Stimulated activated CD4-positive, alpha-beta T cell treated with anti-CD3 and anti-CD28 coated beads, Interleukin-15, amount 100 ng/mL, for 48 hours (primary cell): ENCODE measurements around the gene SLC6A9.

Experiments used
- DNase-seq, 2 donors: peaks; one replicate each; pipeline ENCODE4 v3.0.0-alpha.2; 2020; ENCODE audit warnings: low read depth in 2 of 2

The SLC6A9 gene

DNA sequence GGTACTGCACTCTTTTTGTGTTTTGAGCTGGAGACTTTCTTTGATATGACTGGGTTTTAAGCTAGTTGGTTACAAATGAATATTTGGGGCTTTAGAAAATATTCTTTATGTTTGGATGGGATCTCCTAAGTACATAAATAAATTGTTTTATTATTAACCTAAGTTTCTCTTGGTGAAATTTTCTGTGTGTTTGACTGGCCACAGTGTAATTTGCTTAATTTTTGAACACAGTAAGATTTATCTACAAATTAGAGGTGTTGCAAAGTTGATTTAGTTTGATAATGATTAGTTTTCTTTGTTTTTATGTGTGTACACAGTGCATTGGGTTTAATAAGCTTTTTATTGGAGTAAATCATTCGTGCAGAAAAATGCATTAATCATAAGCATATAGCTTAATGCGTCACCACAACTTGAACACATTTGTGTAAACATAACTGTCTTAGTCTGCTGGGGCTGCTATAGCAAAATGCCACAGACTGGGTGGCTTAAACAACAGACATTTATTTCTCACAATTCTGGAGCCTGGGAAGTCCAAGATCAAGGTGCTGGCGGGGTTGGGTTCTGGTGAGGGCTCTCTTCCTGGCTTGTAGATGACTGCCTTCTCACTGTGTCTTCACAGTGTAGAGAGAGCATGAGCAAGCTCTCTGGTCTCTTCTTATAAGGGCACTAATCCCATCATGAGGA is 17.4 kb upstream of the SLC6A9 start:
- DNase-seq: no peak

DNA sequence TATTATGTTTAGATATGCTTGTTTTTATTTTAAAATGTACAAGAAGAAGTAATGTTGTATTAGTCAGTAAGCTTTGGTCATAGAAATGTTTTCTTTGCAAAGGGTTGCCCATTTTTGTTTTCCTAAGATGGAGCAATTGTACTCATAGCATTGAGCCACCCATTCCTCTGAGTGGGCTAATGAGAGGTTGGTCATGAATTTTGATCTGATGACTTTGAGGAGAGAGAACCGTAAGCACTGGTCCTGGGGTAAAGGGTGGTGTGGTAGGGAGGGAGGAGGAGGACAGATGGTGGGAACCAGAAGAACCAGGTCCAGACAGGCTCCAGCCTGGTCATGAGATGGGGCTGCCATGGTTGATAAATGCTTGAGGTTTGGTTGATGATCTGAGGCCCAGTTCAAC is 15.9 kb upstream of the SLC6A9 start:
- DNase-seq: no peak

DNA sequence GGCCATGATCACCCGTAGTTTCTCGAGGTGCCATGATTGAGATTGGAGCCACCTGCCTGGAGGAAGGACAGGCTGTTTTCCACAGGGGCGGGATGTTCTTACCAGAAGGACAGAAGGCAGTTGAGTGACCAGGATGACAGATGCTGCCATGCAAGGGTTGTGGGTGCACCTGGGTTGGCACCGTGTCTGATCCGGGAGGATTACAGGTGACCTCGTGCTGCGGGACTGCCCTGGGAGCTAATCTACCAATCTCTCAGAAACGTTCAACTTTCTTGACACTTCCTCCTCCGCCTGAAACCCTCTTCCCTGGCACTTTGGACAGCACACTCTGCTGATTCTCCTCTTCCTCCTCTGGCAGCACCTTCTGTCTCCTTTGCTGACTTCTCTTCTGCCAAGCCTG is 13.8 kb upstream of the SLC6A9 start:
- no peak for DNase-seq

DNA sequence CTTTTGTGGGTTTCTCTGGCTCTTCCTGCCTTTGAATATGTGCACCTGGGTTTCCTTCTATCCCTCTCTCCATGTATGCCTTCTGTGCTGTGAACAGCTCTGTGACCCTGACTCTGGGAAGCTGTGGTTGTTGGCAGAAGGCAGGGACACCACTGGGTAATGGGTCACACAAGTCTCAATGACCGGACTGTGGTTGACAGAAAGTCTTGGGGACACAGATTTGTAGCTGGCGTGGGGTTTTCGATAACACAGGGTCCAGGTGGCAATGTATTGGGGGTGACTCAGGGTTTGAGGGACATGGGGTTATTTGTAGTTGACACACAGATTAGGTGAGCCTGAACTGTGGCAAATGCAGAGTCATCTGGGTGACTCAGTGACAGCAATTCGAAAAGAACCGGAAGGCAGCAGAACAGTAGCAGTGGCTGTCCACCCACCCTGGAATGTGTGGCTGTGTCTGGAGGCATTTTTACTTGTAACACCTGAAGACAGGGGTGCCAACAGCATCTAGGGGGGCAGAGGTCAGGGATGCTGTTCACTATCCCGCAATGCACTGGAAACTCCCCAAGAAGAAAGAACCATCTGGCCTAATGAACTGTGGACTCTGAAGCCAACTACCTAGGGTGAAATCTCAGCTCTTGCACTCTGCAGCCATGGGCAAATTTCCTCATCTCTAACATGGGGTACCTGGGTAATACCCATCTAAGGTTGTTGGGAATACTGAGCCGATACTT is 13.0 kb upstream of the SLC6A9 start:
- no peak for DNase-seq

DNA sequence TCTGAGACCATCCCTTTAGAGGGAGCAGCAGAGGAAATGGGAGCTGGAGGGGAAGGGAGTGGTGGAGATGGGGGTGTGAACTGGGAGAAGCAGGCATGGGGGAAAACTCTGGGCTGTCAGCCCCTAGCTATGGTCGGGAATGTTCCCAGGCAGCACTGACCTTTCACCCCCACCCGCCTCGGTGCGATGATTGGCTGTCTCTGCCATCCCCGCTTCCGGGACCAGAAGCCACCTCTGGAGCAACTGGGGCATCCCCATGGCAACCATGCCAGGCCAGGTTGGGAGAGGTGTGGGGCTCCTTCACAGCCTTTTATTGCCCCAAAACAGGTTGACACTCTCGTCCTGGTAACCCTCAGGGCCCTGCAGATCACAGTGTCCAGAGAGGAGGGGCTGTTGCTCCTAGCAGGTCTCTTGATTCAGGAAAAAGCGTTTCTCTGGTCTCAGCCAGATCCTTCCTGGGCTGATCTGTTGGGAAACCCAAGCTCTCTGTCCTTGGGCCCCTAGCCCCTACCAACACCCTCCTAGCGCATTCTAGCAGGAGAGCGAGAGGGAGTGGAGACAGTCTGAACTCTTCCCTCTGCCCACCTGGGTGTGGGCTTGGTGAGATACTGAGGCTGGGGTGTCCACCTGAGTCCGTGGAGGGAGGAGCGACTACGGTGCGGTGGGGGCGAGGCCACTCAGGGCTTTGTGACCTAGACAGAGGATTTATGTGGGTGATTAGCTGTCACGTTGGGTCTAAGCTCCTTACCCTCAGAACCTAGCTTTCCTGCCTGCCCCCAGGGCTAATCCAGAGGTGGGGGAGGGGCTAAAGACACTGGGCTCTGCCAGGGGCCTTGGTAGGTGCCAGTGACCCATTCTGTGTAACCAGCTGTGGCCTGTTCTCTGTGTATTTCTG is 12.2 kb upstream of the SLC6A9 start:
- DNase-seq: no peak

DNA sequence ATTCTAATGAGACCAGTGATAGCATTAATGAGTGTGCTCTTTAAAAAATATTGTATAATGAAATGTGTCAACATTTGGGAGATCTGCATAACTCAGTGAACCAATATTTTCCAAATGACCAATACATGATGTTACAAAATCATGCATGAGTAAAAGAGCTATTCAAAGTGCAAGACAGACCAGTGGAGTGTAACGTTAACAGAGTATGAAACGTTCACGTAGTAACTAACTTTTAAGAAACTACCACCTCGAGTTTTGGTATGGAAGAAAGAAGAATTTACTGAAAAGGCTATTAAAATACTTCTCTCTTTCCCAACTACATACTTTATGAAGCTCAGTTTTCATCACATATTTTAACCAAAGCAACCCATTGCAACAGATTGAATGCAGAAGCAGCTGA is 9.6 kb upstream of the SLC6A9 start:
- no peak for DNase-seq

DNA sequence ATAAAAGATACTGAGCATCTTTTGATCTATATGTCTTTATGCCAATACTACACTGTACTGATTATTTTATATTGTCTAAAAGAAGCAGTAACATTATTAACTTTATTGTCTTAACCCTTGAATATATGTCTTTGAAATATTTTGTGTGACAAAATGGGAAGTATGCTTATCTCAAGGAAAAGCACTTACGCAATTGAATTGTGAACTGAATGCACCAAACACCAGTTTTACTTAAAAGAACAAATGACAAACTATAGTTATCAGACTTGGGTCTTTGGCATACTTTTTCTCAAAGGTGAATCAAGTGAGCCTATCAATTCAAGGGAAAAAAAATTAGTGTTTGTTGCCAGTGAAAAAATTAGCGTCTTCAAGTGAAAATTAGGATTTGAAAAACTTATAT is 9.2 kb upstream of the SLC6A9 start:
- DNase-seq: no peak

DNA sequence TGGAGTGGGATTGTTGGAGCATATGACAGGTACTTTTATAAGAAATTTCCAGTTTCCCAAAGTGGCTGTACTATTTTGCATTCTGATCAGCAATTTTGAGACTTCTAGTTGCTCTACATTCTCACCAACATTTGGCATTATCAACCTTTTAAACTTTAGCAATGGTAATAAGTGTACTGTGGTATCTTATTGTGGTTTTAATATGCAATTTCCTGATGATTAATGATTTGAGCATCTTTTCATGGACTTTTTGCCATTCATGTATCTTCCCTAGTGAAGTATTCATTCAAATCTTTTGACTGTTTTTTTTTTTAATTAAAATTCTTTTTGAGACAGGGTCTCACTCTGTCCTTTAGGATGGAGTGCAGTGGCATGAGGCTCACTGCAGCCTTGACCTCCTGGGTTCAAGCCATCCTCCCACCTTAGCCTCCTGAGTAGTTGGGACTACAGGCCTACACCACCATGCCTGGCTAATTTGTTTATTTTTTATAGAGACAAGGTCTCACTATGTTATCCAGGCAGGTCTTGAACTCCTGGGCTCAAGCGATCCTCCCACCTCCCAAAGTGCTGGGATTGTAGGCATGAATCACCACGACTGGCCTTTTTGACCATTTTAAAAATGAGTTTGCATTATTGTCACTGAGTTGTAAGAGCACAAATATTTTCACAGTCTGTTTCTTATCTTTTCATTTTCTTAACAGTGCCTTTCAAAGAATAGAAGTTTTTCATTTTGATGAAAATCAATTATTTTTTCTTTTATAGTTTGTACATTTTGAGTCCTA is 7.8 kb upstream of the SLC6A9 start:
- no peak for DNase-seq

DNA sequence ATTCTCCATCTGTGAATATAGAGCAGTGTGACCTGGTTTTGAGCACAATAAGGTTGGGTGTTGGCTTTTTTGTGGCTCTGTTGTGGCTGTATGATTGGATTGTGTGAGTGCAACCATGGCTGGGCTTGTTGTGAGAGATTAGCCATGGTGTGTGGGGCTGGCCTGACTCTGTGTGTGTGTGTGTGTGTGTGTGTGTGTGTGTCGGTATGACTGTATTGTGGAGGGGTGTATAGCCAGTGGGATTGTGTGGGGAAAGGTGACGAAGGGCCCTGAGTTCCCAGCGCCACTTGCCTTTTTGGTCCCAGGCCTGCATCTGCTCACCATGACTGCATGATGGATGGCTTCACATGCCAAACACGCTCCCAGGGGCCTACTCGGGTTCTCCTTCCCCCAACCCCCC is 5.9 kb upstream of the SLC6A9 start:
- DNase-seq: no peak

DNA sequence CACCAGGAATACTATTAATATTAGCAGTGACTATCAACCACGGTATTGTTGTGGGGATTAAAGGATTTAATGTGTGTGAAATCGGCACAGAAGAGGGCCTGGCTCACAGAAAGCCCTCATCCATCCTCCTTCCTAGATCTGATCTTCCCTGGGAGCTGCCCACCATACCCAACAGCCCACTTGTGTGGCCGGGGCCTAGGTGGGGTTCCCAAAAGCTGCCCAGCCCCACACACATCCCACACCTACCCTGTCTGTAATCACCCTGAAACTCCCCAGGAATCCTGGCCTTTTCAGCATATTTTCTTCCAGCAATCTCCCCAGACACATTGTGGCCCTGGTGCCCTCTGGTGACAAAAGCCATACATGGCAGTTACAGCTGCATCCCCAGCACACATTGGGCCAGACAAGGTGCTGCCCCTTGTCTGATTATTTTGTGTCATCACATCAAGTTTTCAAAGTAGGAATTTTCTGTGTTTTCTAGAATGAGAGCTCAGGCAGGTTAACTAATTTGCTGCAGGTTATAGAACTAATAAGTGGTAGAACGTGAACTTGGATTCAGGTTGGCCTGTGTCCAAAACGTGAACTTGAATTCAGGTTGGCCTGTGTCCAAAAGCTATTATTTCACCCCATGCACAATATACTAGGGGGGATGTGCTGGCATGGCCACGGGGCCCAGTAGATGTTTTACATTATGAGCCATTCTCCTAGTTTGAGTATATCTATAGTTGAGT is 5.3 kb upstream of the SLC6A9 start:
- DNase-seq: peak; percentile 13 to 64

DNA sequence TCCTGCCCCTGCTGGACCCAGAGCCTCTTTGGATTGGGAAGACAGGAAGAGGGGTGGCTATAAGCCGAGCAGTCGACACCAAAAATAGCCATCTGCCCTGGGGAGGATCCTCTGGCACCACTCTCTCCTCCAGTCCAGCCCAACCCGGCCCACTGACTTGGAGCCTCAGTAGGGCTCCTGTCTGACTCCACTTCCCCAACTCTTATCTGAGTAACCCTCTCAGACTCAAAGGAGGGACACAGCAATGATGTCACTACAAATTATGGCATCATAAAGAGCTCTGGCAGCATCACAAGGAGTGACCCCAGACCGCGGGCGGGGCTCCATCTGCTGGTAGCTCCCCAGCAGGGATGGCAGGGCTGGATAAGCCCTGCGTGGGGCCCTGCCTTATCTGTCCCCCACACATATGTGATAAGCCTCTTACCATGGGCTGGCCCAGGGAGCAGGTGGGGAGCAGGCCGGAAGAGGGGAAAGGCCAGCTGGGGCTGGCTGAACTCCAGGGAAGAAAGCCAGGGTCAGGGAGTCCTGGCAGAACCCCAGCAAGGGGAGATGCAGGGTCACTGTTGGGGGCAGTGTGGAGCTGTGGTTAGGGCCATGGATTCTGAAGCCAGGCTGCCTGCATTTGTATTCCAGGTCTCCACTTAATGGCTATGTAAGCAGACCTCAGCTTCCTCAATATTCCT is 4.6 kb upstream of the SLC6A9 start:
- no peak for DNase-seq

DNA sequence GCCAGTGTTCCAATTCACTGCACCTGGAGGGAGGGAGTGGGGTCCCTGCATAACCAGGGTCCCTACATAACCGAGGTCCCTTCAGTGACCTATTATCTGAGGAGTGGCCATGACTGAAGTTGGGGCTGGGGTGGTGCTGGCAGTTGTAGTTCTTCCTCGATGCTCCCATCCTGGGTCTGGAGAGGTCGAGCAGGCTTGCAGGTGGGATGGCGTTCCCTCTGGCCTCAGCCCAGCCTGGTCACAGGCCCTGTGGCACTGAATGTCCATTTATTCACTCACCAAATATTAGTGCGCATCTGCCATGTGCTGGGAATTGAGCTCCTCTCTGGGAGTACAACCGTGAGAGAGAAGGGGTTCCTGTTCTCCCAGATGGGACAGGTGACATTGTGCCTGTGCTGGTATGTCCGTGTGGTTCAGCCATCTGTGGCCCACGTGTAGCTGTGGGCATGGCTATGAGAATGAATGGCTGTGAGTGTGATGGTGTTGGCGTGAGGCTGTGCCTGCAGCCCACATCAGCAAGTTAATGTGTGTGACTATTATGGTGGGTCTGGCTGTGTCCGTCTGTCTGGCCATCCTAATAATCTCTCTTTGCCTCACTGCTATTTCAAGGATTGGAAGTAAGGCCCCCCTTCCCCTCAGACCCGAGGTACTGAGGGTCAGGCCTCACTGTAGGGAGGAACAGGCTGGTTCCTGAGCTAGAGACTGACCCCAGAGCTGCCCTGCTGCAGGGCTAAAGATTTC is 3.9 kb upstream of the SLC6A9 start:
- no peak for DNase-seq

DNA sequence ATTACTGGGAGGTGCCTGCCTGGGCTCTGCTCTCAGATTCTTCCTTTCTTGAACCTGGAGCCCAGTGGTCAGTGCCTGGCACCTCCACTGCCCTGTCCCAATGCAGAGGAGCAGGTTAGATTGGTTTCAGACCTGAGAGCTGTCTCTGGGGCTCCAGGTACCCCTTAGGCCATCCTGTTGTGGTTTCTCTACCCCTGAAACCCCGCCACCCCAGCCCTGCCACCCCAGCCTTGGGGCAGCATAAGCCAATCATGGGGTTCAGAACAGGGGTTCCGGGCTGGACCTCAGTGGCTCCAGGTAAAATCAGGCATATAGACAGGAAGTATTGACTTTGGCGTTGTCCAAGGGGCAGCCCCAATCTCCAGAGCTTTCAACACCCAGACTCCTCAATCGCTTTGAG is 3.2 kb upstream of the SLC6A9 start:
- DNase-seq: no peak

DNA sequence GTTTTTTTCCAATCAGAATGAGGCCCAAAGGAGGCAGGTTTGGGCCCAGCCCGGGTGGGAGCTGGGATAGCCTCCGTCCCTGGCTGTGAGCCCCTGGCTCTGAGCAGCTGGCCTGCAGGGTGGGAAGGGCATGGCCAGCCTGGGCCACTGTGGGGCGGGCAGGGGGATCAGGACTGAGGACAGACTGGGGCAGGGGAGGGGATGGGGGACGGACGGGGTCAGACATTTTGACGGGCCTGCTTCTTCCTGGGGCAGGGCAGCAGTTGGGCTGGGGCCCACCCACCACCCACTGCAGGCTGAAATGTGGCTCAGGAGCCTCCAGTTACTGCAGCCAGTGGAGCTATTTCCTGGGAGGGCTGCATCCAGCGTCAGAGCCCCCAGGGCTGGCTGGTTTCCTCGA is 2.5 kb upstream of the SLC6A9 start:
- DNase-seq: no peak

DNA sequence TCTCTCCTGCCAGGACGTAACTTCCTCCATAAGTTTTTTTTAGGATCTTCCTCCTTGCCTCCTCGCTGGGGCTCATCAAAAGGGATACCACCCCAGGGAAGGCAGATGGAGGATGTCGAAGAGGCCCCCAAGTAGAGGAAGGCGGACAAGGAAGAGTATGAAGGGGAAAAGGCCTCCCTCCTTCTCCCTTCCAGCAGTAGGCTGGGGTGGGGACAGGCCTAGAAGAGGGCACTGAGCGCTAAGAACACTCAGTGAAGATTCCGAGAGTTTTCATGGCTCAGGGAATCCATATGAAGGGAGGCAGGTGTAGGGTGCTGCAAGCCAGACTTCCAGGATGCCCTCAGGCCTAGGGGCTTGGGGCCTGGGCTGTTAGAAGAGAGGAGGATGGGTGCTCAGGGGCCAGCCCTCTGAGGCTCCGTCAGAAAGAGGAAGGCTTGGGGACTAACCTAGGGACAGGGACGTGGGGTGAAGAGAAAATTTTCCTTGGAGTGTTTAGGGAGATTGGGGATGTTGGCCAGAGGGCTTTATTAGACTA is 1.8 kb upstream of the SLC6A9 start:
- no peak for DNase-seq

DNA sequence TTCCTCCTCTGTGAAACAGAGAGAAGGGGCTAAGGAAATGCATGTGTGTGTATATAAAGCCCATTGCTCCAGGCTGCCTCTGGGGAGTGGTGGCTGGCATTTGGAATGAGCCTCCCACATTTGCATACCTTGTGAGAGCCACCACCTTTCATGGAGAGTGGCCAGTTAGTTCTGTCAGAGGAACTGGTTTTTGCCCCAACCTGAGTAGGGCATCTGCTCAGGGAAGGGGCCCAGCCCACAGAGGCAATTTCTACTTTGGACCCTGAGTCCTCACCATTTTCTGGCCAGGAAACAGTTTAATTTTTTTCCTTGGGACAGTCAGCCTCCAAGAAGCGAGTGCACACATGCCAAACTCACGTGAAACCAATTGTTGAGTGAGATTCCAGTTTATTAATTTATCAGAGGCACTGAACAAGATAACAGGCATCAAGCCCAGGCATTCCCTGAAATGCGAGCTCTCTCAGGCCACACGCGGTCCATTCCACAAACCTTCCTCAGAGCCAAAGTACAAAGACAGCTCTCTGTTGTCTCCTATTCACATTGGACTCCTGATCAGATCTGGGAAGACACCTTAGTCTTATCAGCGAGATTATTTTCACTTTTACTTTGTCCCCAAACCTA is 1.0 kb upstream of the SLC6A9 start:
- no peak for DNase-seq

DNA sequence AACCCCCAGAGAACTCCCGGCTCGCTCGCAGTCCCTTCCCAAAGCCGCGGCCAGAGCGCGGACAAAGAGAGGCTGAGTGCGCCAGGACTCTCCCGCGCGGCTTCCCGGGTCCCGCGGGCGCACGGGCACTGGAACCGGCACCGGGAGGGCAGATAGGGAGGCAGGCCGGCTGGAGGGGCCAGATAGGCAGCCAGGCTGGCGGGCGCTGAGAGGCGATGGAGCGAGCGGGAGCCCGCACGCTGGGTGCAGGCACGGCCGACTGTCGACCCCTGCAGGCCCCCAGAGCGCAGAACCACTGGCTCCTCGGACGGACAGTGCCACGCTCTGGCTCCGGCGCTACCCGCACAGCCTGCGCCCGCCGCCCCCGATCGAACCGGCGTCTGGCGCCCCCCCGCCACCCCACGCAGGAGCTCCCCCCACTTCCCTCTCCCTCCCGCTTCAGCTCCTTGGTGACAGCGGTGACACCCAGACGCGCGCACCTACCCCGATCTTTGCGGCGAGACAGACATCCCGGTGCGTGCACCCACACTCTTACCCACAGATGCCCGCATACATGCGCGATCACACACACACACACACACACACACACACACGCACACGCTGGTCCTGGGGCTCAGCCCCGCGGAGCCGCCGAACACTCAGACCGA is 534 bp downstream of the SLC6A9 start:
- DNase-seq: peak; percentile 5 to 21

DNA sequence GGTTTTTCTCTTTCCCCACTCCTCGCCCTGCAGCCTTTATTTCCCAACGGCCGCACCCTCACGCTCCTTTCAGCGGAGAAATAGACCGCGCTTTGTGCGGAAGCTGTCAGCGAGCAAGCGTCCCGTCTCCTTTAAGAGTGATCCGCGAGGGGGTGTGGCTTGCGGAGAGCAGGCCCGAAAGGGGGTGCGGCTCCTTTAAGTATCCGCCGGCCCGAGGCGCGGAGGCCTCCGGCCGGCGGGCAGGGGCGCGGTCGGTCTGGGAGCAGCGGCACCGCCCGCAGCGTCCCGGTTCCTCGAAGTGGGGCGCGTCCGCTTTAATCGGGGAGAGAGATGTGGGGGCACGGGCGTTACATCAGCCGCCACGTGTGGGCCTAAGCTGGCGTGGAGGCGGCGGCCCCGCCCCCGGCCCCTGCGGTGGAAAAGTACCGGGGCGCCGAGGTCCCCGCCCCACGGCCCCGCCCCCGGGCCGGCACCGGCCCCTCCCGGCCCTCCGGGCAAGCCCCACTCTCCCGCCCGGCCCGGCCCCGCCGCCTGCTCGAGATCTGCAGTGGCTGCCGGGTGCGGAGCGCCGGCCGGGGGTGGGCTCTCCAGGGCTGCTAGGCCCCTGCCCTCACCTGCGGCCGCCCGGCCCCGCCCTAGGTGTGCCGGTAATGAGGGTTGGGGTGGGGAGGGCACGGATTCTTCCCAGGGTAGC is 1.2 kb downstream of the SLC6A9 start:
- peak; percentile 79 to 82 for DNase-seq
